Measurements from ENCODE around the gene PLSCR1.

- no peak for TF ChIP-seq POLR2A (IDR thresholded peaks at IDR 0.05; ENCODE audit: low read length)
- no peak for TF ChIP-seq GATA1 (IDR thresholded peaks at IDR 0.05; ENCODE audit: low read depth, low read length)
Observed at GRCh38 chr3:146505516-146505915, 38.9 kb downstream of the PLSCR1 start.
